K562 (cell line): ENCODE results near the gene ARID3A. TPM values are rescaled to one million over a fixed set of nuclear protein-coding genes. Genes with fewer than 3 reads are reported as not detected.
A peak's percentile ranks its signal among the peaks of the same experiment; 100 is the strongest.

ENCODE experiments used
- ATAC-seq: fragments of 200-7000 bp; cut with Tn5 transposase; 3 replicates; pipeline ENCODE4 v1.9.1; 2020; ENCODE audit warnings: moderate library complexity
- BruUV-seq: library from RNA; stranded (reverse); fragments of 400-500 nt; replicated peaks from 2 replicates; lab custom pipeline; 2021; lab: Mats Ljungman, UMichigan
- CTCF ChIA-PET: fragments of 300-600 bp; formaldehyde crosslinking; extraction: SDS; loops from one replicate; lab custom pipeline; 2021; ENCODE audit warnings: low intra/inter-chr PET ratio; lab: Yijun Ruan, JAX
- POLR2A ChIA-PET: fragments of 300-600, 350-650 bp; sonication (Branson Sonifier 250); formaldehyde crosslinking; extraction: SDS; loops from one replicate; lab custom pipeline; 2021; ENCODE audit warnings: antibody characterized with exemption, inconsistent platforms; lab: Yijun Ruan, JAX
- DNase-seq, 4 experiments: peaks; one replicate each; pipeline versions ENCODE4 v3.0.0 to v3.0.0-alpha.2; 2011 to 2018; ENCODE audit warnings: low spot score in 3 of 4, mixed read lengths in 3 of 4; ENCODE audit errors: extremely low read depth in 1 of 4
- FAIRE-seq: peaks from 2 replicates; lab custom pipeline; 2011; peaks lifted over from hg19 to GRCh38; lab: Jason Lieb, UNC
- H2AFZ ChIP-seq: 2 replicates; pipeline ENCODE4 v1.6.0; 2011; ENCODE audit warnings: low read depth, low read length, control low read depth, inconsistent platforms
- H3K27ac ChIP-seq: fragments of 200-600 bp; 3 replicates; pipeline ENCODE4 v1.8.0; 2011; ENCODE audit warnings: low read depth, mild to moderate bottlenecking, control low read depth, inconsistent platforms, low read length, moderate library complexity, mixed read lengths; ENCODE audit errors: extremely low read depth
- H3K27me3 ChIP-seq, 2 experiments: fragments of 300-600 bp in 1 of 2; 2 replicates in 1 of 2; 3 replicates in 1 of 2; pipeline versions ENCODE4 v1.6.0 to v1.8.0; 2011; ENCODE audit warnings: inconsistent platforms in 2 of 2, low read length in 2 of 2, mild to moderate bottlenecking in 1 of 2, mixed read lengths in 1 of 2, moderate library complexity in 1 of 2; ENCODE audit not compliant: control insufficient read depth in 2 of 2, insufficient read depth in 2 of 2
- H3K36me3 ChIP-seq: fragments of 300-600 bp; 3 replicates; pipeline ENCODE4 v1.8.0; 2011; ENCODE audit warnings: mild to moderate bottlenecking, low read length, inconsistent platforms; ENCODE audit not compliant: control insufficient read depth, insufficient read depth
- H3K4me1 ChIP-seq, 2 experiments: fragments of 200-600 bp in 1 of 2; replicated peaks in 1 of 2; 2 replicates in 1 of 2; 3 replicates in 1 of 2; pipeline versions ENCODE4 v1.5.1 to v1.8.0; 2011; ENCODE audit warnings: inconsistent platforms in 2 of 2, low read length in 2 of 2, mild to moderate bottlenecking in 1 of 2, mixed read lengths in 1 of 2, moderate library complexity in 1 of 2; ENCODE audit not compliant: control insufficient read depth in 2 of 2, insufficient read depth in 2 of 2
- H3K4me2 ChIP-seq: 2 replicates; pipeline ENCODE4 v1.6.1; 2011; ENCODE audit warnings: low read length, control low read depth, inconsistent platforms, mixed read lengths; ENCODE audit not compliant: insufficient read depth
- H3K4me3 ChIP-seq: fragments of 200-600 bp; sonication (generic), shearing (Covaris generic); 2 replicates; pipeline ENCODE4 v1.5.1; 2016; ENCODE audit warnings: control low read depth, inconsistent platforms
- H3K79me2 ChIP-seq: fragments of 200-600 bp; 3 replicates; pipeline ENCODE4 v1.8.0; 2011; ENCODE audit warnings: low read length, inconsistent platforms; ENCODE audit not compliant: control insufficient read depth, insufficient read depth
- H3K9ac ChIP-seq, 2 experiments: 2 replicates each; pipeline versions ENCODE4 v1.6.0 to v1.6.1; 2011; ENCODE audit warnings: low read depth in 2 of 2, low read length in 2 of 2, control low read depth in 1 of 2, inconsistent platforms in 1 of 2, mild to moderate bottlenecking in 1 of 2, mixed read lengths in 1 of 2; ENCODE audit not compliant: insufficient read depth in 1 of 2
- H3K9me1 ChIP-seq: one replicate; pipeline ENCODE4 v1.6.0; 2011; ENCODE audit warnings: inconsistent platforms, mild to moderate bottlenecking, low read length, moderate library complexity; ENCODE audit not compliant: control insufficient read depth, insufficient read depth
- H3K9me3 ChIP-seq: replicated peaks from 2 replicates; pipeline ENCODE4 v1.5.1; 2011; ENCODE audit warnings: low read depth, low read length, inconsistent platforms; ENCODE audit not compliant: control insufficient read depth, insufficient read depth
- H4K20me1 ChIP-seq: replicated peaks from 2 replicates; pipeline ENCODE4 v1.6.1; 2011; ENCODE audit warnings: low read length, inconsistent platforms, mixed read lengths; ENCODE audit not compliant: control insufficient read depth, insufficient read depth
- EGR1 ChIP-seq: fragments of 450-650 bp; conservative IDR thresholded peaks from 2 replicates; pipeline ENCODE4 v1.6.1; 2017; ENCODE audit warnings: mild to moderate bottlenecking
- EP400 ChIP-seq: fragments of 450-650 bp; IDR thresholded peaks from 2 replicates; pipeline ENCODE4 v1.6.1; 2017; ENCODE audit warnings: antibody characterized with exemption, mild to moderate bottlenecking, moderate library complexity
- FOXP4 ChIP-seq: sonication (generic); formaldehyde crosslinking; IDR thresholded peaks from 2 replicates; pipeline ENCODE4 v1.8.0; 2022; ENCODE audit warnings: mild to moderate bottlenecking, missing genetic modification reagents, borderline replicate concordance
- NEUROD1 ChIP-seq: fragments of 150-350 bp; IDR thresholded peaks from 2 replicates; pipeline ENCODE4 v1.6.1; 2014; ENCODE audit warnings: borderline replicate concordance, low read length, low read depth; ENCODE audit not compliant: partially characterized antibody
- RFX5 ChIP-seq: IDR thresholded peaks from 2 replicates; pipeline ENCODE4 v1.6.1; 2011; ENCODE audit warnings: low read depth, mild to moderate bottlenecking, improper control_type of control experiment, low read length
- SAFB ChIP-seq: fragments of 200-400 bp; formaldehyde crosslinking; IDR thresholded peaks from 2 replicates; pipeline ENCODE4 v1.6.1; 2017; ENCODE audit warnings: low read depth, low read length, borderline replicate concordance
- SAP30 ChIP-seq: fragments of 200-600 bp; sonication (generic); IDR thresholded peaks from 2 replicates; pipeline ENCODE4 v1.6.1; 2012; ENCODE audit warnings: borderline replicate concordance, low read depth, mild to moderate bottlenecking, moderate library complexity, low read length, control low read depth, inconsistent platforms; ENCODE audit not compliant: insufficient read depth, poor library complexity, severe bottlenecking
- ZBTB33 ChIP-seq: sonication (generic); formaldehyde crosslinking; IDR thresholded peaks from 2 replicates; pipeline ENCODE4 v1.8.1; 2023; ENCODE audit warnings: mild to moderate bottlenecking, missing genetic modification reagents
- ZBTB7A ChIP-seq: IDR thresholded peaks from 2 replicates; pipeline ENCODE4 v1.6.1; 2011; ENCODE audit warnings: low read depth, mild to moderate bottlenecking, low read length, moderate library complexity, borderline replicate concordance; ENCODE audit not compliant: control insufficient read depth
- ZNF408 ChIP-seq: fragments of 250-450 bp; sonication (Bioruptor Pico); IDR thresholded peaks from 2 replicates; pipeline ENCODE4 v1.4.0; 2020; ENCODE audit warnings: low read depth, mild to moderate bottlenecking, moderate library complexity
- ZNF436 ChIP-seq: fragments of 250-450, 450-650 bp; sonication (Bioruptor Pico); formaldehyde crosslinking; IDR thresholded peaks from 2 replicates; pipeline ENCODE4 v1.7.0; 2020; ENCODE audit warnings: mild to moderate bottlenecking
- ZNF740 ChIP-seq, 3 experiments: fragments of 200-800 bp in 1 of 3; sonication (Bioruptor generic) in 1 of 3; sonication (generic) in 1 of 3; formaldehyde crosslinking in 1 of 3; IDR thresholded peaks; 2 replicates each; pipeline versions ENCODE4 v1.6.1 to v1.8.0; 2016 to 2022; ENCODE audit warnings: mild to moderate bottlenecking in 2 of 3, missing compliant biosample characterization in 2 of 3, missing genetic modification characterization in 2 of 3, missing genetic modification reagents in 1 of 3
- ZNF766 ChIP-seq: fragments of 200-800 bp; sonication (Bioruptor generic); conservative IDR thresholded peaks from 2 replicates; pipeline ENCODE4 v1.6.1; 2016; ENCODE audit warnings: missing genetic modification characterization, missing compliant biosample characterization
- WGBS: fragments of 100-300 bp; shearing (Covaris generic); methylation state at CpG from one replicate; pipeline ENCODE4 v1.1.6; 2016; ENCODE audit warnings: low coverage, mixed read lengths; ENCODE audit not compliant: insufficient coverage; ENCODE audit errors: missing lambda C conversion rate; 5-methylcytosine and 5-hydroxymethylcytosine counted together
- in situ Hi-C: fragments of 300-500 bp; cut with MboI; formaldehyde crosslinking; loops from 4 replicates; pipeline ENCODE4 v1.15.0; 2018; ENCODE audit warnings: inconsistent platforms, mixed read lengths
- intact Hi-C: fragments of 100-400 bp; cut with micrococcal nuclease; formaldehyde crosslinking; loops from 2 replicates; pipeline ENCODE4 v1.14.2; 2022
- polyA plus RNA-seq, 8 experiments: library from polyadenylated mRNA; depleted of rRNA in 4 of 8; stranded (reverse) in 5 of 8; unstranded in 3 of 8; fragments of >200 nt; fragmentation: Nextera tagmentation in 2 of 8; fragmentation: Illumina TruSeq in 1 of 8; extraction: Ambion mirVana in 2 of 8; extraction: Trizol in 1 of 8; gene quantifications; 2 replicates each; pipeline versions ENCODE4 v1.2.1 to v1.2.3, GENCODE V29; 2011 to 2014; ENCODE audit warnings: inconsistent platforms in 1 of 8, missing spikeins in 1 of 8
- total RNA-seq, 7 experiments: library from RNA; depleted of rRNA in 6 of 7; stranded (reverse); fragments of >200 nt in 6 of 7; fragmentation: Illumina TruSeq in 2 of 7; extraction: Trizol in 2 of 7; gene quantifications; 2 replicates each; pipeline versions ENCODE4 v1.2.1 to v1.2.3, GENCODE V29; 2011 to 2021; ENCODE audit warnings: low replicate concordance in 1 of 7

Gene ARID3A
- total and polyA plus RNA-seq, 9 of the 15 experiments (the other 6 are each of a cell fraction or from before 2014, with no cell fraction given), result 1.4 to 118 (median 31.2) TPM

DNA sequence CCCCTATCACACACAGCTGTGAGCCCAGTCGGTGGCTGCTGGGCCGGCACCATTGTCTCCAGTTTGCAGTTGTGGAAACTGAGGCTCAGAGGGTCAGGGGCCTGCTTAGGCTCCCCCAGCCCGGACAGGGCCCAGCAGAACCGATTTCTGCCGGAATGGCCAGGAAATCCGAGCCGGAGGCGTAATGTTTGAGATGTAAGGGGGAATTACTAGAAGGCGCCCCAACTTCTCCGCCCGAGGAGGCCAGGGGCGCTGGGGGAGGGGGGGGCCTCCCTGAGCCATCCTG lies 7.7 kb upstream of the ARID3A start (continued):
- TF ChIP-seq EP400, result no peak
- TF ChIP-seq ZNF766, result 0 out of 2 replicates have a peak, but pooled peaks have one; percentile 25
- no peak for TF ChIP-seq SAP30
- no peak for TF ChIP-seq ZNF436 (CRISPR knock-in tag)
- TF ChIP-seq, all 486 proteins: peak for 3

DNA sequence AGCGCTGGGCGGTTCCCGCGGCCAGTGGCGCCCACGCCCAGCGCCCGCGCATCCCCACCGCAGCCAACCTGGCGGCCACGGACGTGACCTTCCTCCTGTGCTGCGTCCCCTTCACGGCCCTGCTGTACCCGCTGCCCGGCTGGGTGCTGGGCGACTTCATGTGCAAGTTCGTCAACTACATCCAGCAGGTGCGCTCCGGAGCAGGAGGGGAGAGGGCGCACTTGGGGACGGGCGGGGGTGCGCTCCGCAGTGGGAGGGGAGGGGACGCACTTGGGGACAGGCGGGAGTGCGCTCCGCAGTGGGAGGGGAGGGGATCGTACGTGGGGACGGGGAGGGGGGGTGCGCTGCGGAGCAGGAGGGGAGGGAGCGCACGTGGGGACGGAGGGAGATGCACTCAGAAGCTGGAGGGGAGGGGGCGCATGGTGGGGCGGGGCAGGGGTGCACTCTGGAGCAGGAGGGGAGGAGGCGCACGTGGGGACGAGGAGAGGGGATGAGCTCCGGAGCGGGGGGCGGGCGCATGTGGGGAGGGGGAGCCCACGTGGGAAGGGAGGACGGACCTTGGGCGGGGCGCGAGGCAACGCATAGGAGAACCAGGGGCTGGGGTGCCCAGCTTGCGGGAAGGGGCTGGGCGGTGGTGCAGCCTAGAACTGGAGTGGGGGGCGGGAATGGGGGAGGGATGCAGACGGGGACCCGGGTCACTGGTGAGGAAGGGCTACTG lies 7.2 kb upstream of the ARID3A start:
- Histone ChIP-seq H3K27me3 (no peaks in the 10 kb centered on the region), H3K4me2 (peak overlapping the region; percentile 84), H3K27ac (peak overlapping the region; percentile 89; the same call in 2 of the 3 replicates), H3K9ac (peak overlapping the region; percentile 83 to 94), H3K36me3 (peaks cover 8% of the 10 kb centered on the region; the same call in 1 of the 3 replicates), H3K79me2 (peaks cover 33% of the 10 kb centered on the region), H3K4me3 (peak overlapping the region; percentile 65), H3K9me3 (no peaks in the 10 kb centered on the region), H2AFZ (peak overlapping the region; percentile 83), H3K9me1 (no peaks in the 10 kb centered on the region), H4K20me1 (no peaks in the 10 kb centered on the region), H3K4me1 (peaks cover 9 to 70% of the 10 kb centered on the region in 2 experiments; a peak in 4 of 5 replicates)
- ChIA-PET CTCF (interaction anchor here (0.7 to 8.8 kb wide), 6 partner anchors 25 to 148 kb away, joined by 3 to 158 read pairs (median 8); partner anchors contain the start of genes MED16, RNU6-9 and WDR18), POLR2A (interaction anchor here (0.6 kb wide), 2 partner anchors 28 to 71 kb away, joined by 3 read pairs; no protein-coding TSS in a partner anchor)
- intact Hi-C loops, result no loop called here
- in situ Hi-C loops, result no loop called here
- whole genome bisulfite sequencing, result 15% methylated on average over 17 of the region's 58 CpGs
- FAIRE-seq (no peak), DNase-seq (peak in 1 of 4 experiments; percentile 40), ATAC-seq (no peak)
- BruUV-seq, result no TSS peak
- TF ChIP-seq SAFB, result peak; percentile 59; the same call in 1 of the 2 replicates
- peak; percentile 30; the same call in 1 of the 2 replicates for TF ChIP-seq ZBTB7A
- no peak for TF ChIP-seq FOXP4 (CRISPR knock-in tag)
- TF ChIP-seq ZNF408 (CRISPR knock-in tag), result no peak
- no peak for TF ChIP-seq RFX5
- peak; percentile 66; the same call in 1 of the 2 replicates for TF ChIP-seq ZNF740 (CRISPR knock-in tag; IDR thresholded peaks at IDR 0.05)
- no peak for TF ChIP-seq ZNF740 (tag; IDR thresholded peaks at IDR 0.05)
- peak; percentile 81 for TF ChIP-seq ZBTB33 (CRISPR knock-in tag)
- TF ChIP-seq NEUROD1, result no peak
- TF ChIP-seq EGR1, result peak; percentile 48
